ENCODE measurements around the gene RPTOR.

GRCh38 chr17:80948976-80949450, 404.4 kb downstream of the RPTOR start:
- TF ChIP-seq CTCF (IDR thresholded peaks at IDR 0.05) (no peak), POLR2A (IDR thresholded peaks at IDR 0.05) (no peak)
